Measurements from ENCODE around the gene CCL14.
A peak's percentile ranks its signal among the peaks of the same experiment; 100 is the strongest.
"Not testable (repeated sequence)": the region's sequence is repeated elsewhere in the genome, so short reads cannot be mapped to it uniquely, and the experiment has no call there.

CCL14 gene

GRCh38 chr17:35984140-35984539 lies 2.4 kb downstream of the CCL14 start:
- no peak for DNase-seq

DNA sequence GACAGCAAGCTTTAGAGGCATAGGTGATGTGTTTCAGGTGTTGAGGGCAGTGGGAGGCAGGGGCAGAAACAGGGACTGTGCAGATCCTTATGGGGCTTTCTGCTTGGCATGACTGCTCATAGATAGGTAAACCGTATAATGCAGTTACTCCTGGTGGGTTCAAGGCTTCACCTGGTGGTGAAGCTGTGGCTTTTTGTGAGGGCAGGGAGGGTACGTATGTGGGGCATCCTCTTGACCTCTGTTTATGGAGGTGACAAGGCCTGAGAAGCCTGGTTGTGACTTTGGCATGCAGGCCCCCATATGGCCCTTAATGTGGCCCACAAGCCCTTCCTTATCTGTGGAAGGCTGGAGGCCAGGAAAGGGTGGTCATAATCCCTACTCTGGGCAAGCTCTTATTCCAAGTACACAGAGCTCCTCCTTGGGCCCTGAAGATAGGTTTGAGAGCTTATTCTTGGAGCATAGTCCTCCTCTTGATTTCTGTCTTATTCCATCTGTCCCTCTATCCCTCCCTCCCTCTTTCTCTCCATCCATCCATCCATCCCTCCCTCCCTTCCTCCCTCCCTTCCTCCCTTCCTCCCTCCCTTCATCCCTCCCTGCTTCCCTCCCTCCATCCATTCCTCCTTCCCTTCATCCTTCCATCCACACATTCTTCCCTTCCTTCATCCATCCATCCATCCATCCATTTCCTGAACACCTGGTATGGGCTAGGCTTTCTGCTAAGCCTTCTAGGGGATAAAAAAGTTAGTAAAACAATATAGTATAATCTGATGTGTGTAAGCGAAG lies 3.9 kb downstream of the CCL14 start:
- no peak for DNase-seq

DNA sequence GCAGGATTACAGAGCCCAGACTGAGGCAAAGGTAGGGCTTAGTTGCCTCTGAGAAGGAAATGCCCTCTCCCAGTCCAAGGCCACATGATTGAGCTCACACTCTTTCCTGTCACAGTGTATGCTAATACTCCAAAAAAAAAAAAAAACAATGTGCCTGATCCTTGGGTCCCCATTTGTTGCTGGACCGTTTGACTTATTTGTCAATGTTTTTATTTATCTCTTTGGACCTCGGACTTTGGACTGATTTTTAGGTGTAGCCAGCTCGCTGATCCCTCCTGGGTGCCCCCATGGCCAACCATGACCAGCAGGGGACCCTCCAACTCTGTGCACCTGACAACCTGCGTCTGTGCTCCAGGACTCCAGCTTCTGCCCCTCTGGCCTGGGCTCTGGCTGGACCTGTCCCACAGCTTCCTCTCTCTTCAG lies 4.6 kb downstream of the CCL14 start:
- no peak for DNase-seq

GRCh38 chr17:35981246-35981645 lies 5.3 kb downstream of the CCL14 start, which contains the start of gene CCL16:
TSS of gene CCL16 (minus strand) at chr17:35981497. CDS start at chr17:35981420, 77 bp downstream.
- no peak for DNase-seq

DNA sequence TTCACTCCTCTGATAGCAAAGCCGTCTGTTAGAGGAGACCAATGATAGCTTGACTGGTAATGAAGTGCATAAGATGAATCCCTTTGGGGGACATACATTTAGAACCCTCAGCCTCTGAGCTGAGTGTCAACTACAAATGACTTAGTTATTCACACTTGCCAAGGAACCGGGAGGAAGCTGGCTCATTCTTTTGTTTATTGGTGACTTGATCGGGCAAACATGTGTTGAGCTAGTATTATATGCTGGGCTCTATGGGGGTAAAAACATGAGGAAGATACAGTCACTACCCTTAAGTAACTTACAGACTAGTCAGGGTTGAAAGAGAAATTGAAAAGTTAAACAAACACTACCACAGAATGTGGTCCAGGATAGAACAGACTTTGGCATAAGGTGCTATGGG lies 8.2 kb downstream of the CCL14 start:
- no peak for DNase-seq

GRCh38 chr17:35977509-35977908 lies 9.0 kb downstream of the CCL14 start:
- DNase-seq: no peak

GRCh38 chr17:35973333-35974260 lies 12.9 kb downstream of the CCL14 start:
- DNase-seq: no peak

DNA sequence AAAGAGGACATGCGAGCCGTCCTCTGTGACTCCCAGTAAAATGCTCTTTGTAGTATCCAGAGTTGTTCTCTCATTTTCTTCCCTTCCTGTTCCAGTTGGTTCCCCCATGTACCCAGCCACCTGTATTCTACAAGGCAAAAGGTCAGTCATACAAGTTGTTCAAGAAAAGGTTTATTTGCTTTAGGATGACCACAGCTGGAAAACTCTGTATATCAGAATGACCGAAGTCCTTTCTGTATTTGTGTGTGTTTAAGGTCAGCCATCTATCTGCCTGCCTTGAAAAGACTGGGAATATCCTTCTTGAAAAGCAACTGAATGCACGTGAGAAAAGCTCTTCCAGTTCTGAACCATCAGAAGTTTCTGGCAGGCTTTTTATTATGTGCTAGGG lies 13.6 kb downstream of the CCL14 start:
- DNase-seq: no peak

GRCh38 chr17:35972535-35972934 lies 14.0 kb downstream of the CCL14 start:
- no peak for DNase-seq

- DNase-seq: no peak
Observed at GRCh38 chr17:35972066-35972465, 14.5 kb downstream of the CCL14 start.

DNA sequence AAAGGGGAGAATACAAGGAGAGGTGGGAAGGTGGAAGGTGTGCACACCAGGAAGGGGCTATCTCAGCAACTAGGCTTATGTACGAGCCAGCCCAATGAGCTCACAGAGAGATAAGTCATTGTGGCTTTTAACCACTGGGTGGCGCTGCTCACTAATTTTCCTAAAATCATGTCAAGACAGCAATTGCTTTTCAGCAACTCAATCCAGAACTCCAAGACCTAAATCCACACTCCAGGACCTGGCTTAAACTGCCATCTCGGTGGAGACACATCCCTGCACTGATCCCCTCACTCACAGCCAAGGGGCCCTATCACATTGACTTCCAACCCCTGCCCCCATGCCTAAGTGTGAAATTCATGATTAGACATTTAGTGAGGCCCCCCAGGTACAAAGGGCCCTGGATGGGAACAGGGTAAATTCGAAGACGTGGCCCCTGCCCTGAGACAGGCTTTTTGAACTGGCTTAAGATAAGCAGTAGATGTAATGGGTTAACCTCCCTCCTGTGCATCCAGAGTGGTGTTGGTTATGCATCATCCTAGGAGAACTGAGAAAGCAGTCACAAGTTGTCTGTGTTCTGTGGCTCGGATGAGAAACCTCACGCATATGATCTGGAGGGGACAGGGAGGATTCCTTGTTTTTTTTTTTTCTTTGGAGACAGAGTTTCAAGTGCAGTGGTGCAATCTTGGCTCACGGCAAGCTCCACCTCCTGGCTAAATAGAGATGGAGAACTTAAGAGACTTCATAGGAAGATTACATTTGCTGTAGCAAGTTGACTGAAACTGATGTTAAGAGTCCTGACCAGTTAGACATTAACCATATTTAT lies 16.8 kb downstream of the CCL14 start:
- DNase-seq: peak; percentile 44 to 77

DNA sequence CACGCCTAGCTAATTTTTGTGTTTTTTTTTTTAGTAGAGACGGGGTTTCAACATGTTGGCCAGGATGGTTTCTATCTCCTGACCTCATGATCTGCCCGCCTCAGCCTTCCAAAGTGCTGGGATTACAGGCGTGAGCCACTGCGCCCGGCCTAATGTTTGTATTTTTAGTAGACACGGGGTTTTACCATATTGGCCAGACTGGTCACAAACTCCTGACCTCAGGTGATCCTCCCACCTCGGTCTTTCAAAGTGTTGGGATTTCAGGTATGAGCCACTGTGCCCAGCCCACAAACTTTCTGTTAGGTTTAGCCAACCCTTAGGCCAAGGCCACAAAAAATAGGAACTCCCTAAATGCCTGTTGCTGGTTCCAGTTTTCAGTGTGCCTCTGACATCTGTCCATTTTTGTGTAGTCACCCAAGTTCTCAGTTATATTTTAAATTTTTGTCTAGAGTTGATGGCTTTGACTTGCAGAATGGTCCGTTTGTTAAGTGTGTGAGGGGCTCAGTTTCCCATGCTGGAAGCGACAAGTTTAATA lies 17.9 kb downstream of the CCL14 start:
- DNase-seq: no peak

- DNase-seq: no peak
Observed at GRCh38 chr17:35965272-35965671, 21.3 kb downstream of the CCL14 start.

- no peak for DNase-seq
Observed at GRCh38 chr17:35963663-35964062, 22.9 kb downstream of the CCL14 start.

GRCh38 chr17:35953720-35954119 lies 32.8 kb downstream of the CCL14 start:
- DNase-seq: no peak

- DNase-seq: no peak
Observed at GRCh38 chr17:35949401-35949800, 37.1 kb downstream of the CCL14 start.

GRCh38 chr17:35948092-35948491 lies 38.4 kb downstream of the CCL14 start:
- DNase-seq: no peak

DNA sequence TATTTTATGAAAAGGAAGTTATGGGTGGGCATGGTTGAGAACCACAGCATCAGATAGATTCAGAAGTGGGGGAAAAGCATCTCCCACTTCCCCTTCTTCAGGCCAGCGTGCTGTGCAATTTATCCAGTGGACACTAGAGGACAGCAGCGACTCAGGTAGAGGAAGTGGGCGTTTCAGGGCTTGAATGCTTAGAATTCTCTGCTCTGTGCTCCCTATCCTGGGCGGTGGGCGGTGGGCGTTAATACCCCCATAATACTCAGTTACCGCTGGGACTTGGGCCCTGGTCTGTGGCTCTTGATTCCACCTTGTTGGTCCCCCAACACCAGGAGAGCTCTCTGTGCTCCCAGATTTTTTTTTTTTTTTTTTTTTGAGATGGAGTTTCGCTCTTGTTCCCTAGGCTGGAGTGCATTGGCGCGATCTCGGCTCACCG lies 39.4 kb downstream of the CCL14 start:
- DNase-seq: peak; percentile 18 to 50

- DNase-seq: no peak
Observed at GRCh38 chr17:35944151-35944550, 42.4 kb downstream of the CCL14 start.

- no peak for DNase-seq
Observed at GRCh38 chr17:35943537-35943936, 43.0 kb downstream of the CCL14 start, which contains the start of gene LYZL6. TSS of gene LYZL6 (minus strand) at chr17:35943713. CDS start at chr17:35939356, 4,357 bp downstream.

DNA sequence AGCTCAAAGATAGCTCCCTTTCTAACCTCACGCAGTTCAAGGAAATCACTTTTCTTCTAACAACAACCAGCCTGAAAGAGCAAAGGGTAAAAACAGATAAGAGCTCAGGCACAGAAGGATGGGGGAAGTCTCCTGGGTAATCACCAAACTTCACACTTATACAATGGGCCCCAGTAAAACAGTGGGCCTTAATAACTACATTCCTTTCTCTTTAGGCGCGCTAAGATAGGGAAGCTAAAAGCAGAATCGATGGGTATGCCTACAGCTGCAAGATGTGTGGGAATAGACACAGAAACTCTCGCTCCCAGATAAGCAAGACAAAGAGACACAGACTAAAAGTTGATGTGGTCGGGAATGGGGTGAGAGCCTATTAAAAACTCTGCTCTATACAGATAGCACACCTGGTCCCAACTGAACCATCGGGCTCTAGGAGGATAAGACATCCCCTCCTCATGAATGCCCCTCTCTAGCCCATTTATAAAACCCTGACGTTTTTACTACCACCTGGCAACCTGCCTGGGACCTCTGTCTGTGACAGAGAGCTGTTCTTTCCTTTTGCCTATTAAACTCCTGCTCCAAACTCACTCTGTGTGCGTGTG lies 43.8 kb downstream of the CCL14 start:
- DNase-seq: no peak

DNA sequence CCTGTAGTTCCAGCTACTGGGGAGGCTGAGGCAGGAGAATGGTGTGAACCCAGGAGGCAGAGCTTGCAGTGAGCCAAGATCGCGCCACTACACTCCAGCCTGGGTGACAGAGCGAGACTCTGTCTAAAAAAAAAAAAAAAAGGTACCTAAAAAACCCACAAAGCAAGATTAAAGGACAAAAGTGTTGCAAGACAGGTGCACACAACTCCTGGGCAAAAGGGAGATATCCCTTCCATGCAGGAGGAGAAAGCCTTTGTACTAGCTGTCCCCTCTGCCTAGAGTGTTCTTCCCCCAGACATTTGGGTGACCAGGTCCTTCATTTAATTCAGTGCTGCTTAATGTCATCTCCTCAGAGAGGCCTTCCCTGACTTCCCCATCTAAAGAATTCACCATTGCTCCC lies 48.0 kb downstream of the CCL14 start:
- DNase-seq: not testable (repeated sequence)

All from NCI-H1930 (cell line).